Tibial nerve (tissue), 3 donors: ENCODE results near the gene DUOX2.

Experiments
- CTCF ChIP-seq, 5 experiments: fragments of 200-600 bp in 3 of 5; fragments of 450-650 bp in 2 of 5; sonication (generic) in 3 of 5; IDR thresholded peaks; one replicate each; pipeline ENCODE4 v1.5.1; 2016 to 2019; ENCODE audit warnings: antibody characterized with exemption in 5 of 5, mild to moderate bottlenecking in 3 of 5, moderate library complexity in 2 of 5
- POLR2A ChIP-seq, 2 donors: fragments of 450-650 bp; IDR thresholded peaks; one replicate each; pipeline ENCODE4 v1.6.1; 2017; ENCODE audit warnings: antibody characterized with exemption in 2 of 2, mild to moderate bottlenecking in 2 of 2, moderate library complexity in 2 of 2

GRCh38 chr15:45148076-45149059 is 34.4 kb upstream of the DUOX2 start:
- no peak for TF ChIP-seq CTCF (IDR thresholded peaks at IDR 0.05)
- TF ChIP-seq POLR2A (IDR thresholded peaks at IDR 0.05) = no peak
